Lower leg skin (tissue), 3 donors: ENCODE results near the gene SRRT.

Experiments used
- CTCF ChIP-seq, 3 donors: fragments of 450-650 bp; IDR thresholded peaks; one replicate each; pipeline ENCODE4 v1.5.1; 2016; ENCODE audit warnings: antibody characterized with exemption in 3 of 3, mild to moderate bottlenecking in 3 of 3, moderate library complexity in 2 of 3
- POLR2A ChIP-seq, 2 donors: fragments of 450-650 bp; IDR thresholded peaks; one replicate each; pipeline ENCODE4 v1.6.1; 2016 to 2017; ENCODE audit warnings: antibody characterized with exemption in 2 of 2, mild to moderate bottlenecking in 1 of 2, moderate library complexity in 1 of 2

DNA sequence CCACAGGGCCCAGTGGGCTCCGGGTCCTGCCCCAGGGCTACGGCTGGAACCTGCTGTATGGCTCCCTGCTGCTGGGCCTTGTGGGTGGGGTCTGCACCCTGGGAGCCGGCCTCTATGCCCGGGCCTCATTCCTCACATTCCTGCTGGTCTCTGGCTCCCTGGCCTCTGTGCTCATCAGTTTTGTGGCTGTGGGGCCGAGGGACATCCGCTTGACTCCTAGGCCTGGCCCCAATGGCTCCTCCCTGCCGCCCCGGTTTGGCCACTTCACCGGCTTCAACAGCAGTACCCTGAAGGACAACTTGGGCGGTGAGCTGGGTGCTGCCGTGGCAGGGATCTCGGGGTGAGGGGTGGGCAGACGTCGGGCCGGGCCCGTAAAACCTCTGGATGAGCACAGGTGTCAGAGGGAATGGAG lies 18.0 kb upstream of the SRRT start:
- no peak for TF ChIP-seq CTCF (IDR thresholded peaks at IDR 0.05)
- TF ChIP-seq POLR2A (IDR thresholded peaks at IDR 0.05) = no peak
